Measurements from ENCODE around the gene RSF1. TPM values are rescaled to one million over a fixed set of nuclear protein-coding genes. Genes with fewer than 3 reads are reported as not detected.

The RSF1 gene
- total and polyA plus RNA-seq, 2 experiments from 2014 or later = 51.2 to 188 TPM

DNA sequence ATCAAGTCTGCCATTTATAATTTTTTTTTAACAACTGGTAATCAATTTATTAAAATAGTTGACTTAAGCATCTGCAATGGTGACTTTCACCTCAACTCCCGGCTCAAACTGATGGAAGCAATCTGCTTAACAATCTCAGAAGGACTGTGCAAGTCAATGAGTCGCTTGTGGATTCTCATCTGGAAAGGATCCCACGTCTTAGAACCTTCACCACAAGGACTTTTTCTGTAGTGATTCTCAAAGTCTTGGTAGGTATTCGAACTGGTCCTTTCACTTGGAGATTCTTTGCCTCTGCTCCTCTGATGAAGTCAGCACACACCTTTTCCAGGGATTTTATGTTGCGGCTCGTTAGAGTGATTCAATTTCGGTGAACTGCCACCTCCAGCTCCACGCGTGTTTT is 7.3 kb downstream of the RSF1 start:
- Histone ChIP-seq H4K20me1 (replicated peaks; ENCODE audit: insufficient read depth) (peaks cover 62% of the 10 kb centered on the region), H3K79me2 (replicated peaks; ENCODE audit: insufficient read depth) (peaks cover 97% of the 10 kb centered on the region)
- H3K27ac Mint-ChIP-seq = no peak overlapping the region

More for the DNA sequence above, 7.3 kb downstream of the RSF1 start:
- no peak overlapping the region for H3K27ac ChIP-seq (ENCODE audit: low read depth)
- ATAC-seq (no peak), DNase-seq (ENCODE audit: low spot score) (no peak)
- H3F3A ChIP-seq (replicated peaks; ENCODE audit: low read depth) = no peaks in the 10 kb centered on the region
- Mint-ChIP-seq H3K4me1 (peaks cover 18% of the 10 kb centered on the region), H3K36me3 (ENCODE audit: low read depth) (peaks cover 29% of the 10 kb centered on the region), H3K27me3 (ENCODE audit: insufficient read depth, low read depth, poor library complexity) (peaks cover 2% of the 10 kb centered on the region), H3K9me3 (peaks cover 5% of the 10 kb centered on the region; the same call in 1 of the 3 replicates), H3K4me3 (no peak overlapping the region)
- H3K4me2 ChIP-seq = no peak overlapping the region
- peaks cover 5% of the 10 kb centered on the region; the same call in 1 of the 2 replicates for H3K36me3 ChIP-seq (ENCODE audit: insufficient read depth)
- peaks cover 15% of the 10 kb centered on the region for H3K4me1 ChIP-seq (ENCODE audit: insufficient read depth)
- no peak overlapping the region for H3K4me3 ChIP-seq
- TF ChIP-seq, protein P1, sequence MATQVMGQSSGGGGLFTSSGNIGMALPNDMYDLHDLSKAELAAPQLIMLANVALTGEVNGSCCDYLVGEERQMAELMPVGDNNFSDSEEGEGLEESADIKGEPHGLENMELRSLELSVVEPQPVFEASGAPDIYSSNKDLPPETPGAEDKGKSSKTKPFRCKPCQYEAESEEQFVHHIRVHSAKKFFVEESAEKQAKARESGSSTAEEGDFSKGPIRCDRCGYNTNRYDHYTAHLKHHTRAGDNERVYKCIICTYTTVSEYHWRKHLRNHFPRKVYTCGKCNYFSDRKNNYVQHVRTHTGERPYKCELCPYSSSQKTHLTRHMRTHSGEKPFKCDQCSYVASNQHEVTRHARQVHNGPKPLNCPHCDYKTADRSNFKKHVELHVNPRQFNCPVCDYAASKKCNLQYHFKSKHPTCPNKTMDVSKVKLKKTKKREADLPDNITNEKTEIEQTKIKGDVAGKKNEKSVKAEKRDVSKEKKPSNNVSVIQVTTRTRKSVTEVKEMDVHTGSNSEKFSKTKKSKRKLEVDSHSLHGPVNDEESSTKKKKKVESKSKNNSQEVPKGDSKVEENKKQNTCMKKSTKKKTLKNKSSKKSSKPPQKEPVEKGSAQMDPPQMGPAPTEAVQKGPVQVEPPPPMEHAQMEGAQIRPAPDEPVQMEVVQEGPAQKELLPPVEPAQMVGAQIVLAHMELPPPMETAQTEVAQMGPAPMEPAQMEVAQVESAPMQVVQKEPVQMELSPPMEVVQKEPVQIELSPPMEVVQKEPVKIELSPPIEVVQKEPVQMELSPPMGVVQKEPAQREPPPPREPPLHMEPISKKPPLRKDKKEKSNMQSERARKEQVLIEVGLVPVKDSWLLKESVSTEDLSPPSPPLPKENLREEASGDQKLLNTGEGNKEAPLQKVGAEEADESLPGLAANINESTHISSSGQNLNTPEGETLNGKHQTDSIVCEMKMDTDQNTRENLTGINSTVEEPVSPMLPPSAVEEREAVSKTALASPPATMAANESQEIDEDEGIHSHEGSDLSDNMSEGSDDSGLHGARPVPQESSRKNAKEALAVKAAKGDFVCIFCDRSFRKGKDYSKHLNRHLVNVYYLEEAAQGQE (IDR thresholded peaks at IDR 0.05; ENCODE audit: unreplicated experiment) = no peak
- TF ChIP-seq, protein P2, sequence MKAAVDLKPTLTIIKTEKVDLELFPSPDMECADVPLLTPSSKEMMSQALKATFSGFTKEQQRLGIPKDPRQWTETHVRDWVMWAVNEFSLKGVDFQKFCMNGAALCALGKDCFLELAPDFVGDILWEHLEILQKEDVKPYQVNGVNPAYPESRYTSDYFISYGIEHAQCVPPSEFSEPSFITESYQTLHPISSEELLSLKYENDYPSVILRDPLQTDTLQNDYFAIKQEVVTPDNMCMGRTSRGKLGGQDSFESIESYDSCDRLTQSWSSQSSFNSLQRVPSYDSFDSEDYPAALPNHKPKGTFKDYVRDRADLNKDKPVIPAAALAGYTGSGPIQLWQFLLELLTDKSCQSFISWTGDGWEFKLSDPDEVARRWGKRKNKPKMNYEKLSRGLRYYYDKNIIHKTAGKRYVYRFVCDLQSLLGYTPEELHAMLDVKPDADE (IDR thresholded peaks at IDR 0.05) = no peak
- TF ChIP-seq JUNB (IDR thresholded peaks at IDR 0.05; ENCODE audit: unreplicated experiment) = no peak
- TF ChIP-seq POLR2AphosphoS5 (IDR thresholded peaks at IDR 0.05; ENCODE audit: low read depth) = no peak
- no peak for TF ChIP-seq CREB1 (CRISPR knock-in tag; IDR thresholded peaks at IDR 0.05; ENCODE audit: low read depth)
- TF ChIP-seq ZNF114 (CRISPR knock-in tag; IDR thresholded peaks at IDR 0.05) = no peak
- no peak for TF ChIP-seq STAT1 (IDR thresholded peaks at IDR 0.05; ENCODE audit: unreplicated experiment)
- no peak for TF ChIP-seq EZH2 (IDR thresholded peaks at IDR 0.05; ENCODE audit: low read depth, unreplicated experiment)
- TF ChIP-seq EZH2phosphoT487 (IDR thresholded peaks at IDR 0.05; ENCODE audit: unreplicated experiment) = no peak
- no peak for TF ChIP-seq NANOG (IDR thresholded peaks at IDR 0.05; ENCODE audit: borderline replicate concordance)
- TF ChIP-seq, protein P3, sequence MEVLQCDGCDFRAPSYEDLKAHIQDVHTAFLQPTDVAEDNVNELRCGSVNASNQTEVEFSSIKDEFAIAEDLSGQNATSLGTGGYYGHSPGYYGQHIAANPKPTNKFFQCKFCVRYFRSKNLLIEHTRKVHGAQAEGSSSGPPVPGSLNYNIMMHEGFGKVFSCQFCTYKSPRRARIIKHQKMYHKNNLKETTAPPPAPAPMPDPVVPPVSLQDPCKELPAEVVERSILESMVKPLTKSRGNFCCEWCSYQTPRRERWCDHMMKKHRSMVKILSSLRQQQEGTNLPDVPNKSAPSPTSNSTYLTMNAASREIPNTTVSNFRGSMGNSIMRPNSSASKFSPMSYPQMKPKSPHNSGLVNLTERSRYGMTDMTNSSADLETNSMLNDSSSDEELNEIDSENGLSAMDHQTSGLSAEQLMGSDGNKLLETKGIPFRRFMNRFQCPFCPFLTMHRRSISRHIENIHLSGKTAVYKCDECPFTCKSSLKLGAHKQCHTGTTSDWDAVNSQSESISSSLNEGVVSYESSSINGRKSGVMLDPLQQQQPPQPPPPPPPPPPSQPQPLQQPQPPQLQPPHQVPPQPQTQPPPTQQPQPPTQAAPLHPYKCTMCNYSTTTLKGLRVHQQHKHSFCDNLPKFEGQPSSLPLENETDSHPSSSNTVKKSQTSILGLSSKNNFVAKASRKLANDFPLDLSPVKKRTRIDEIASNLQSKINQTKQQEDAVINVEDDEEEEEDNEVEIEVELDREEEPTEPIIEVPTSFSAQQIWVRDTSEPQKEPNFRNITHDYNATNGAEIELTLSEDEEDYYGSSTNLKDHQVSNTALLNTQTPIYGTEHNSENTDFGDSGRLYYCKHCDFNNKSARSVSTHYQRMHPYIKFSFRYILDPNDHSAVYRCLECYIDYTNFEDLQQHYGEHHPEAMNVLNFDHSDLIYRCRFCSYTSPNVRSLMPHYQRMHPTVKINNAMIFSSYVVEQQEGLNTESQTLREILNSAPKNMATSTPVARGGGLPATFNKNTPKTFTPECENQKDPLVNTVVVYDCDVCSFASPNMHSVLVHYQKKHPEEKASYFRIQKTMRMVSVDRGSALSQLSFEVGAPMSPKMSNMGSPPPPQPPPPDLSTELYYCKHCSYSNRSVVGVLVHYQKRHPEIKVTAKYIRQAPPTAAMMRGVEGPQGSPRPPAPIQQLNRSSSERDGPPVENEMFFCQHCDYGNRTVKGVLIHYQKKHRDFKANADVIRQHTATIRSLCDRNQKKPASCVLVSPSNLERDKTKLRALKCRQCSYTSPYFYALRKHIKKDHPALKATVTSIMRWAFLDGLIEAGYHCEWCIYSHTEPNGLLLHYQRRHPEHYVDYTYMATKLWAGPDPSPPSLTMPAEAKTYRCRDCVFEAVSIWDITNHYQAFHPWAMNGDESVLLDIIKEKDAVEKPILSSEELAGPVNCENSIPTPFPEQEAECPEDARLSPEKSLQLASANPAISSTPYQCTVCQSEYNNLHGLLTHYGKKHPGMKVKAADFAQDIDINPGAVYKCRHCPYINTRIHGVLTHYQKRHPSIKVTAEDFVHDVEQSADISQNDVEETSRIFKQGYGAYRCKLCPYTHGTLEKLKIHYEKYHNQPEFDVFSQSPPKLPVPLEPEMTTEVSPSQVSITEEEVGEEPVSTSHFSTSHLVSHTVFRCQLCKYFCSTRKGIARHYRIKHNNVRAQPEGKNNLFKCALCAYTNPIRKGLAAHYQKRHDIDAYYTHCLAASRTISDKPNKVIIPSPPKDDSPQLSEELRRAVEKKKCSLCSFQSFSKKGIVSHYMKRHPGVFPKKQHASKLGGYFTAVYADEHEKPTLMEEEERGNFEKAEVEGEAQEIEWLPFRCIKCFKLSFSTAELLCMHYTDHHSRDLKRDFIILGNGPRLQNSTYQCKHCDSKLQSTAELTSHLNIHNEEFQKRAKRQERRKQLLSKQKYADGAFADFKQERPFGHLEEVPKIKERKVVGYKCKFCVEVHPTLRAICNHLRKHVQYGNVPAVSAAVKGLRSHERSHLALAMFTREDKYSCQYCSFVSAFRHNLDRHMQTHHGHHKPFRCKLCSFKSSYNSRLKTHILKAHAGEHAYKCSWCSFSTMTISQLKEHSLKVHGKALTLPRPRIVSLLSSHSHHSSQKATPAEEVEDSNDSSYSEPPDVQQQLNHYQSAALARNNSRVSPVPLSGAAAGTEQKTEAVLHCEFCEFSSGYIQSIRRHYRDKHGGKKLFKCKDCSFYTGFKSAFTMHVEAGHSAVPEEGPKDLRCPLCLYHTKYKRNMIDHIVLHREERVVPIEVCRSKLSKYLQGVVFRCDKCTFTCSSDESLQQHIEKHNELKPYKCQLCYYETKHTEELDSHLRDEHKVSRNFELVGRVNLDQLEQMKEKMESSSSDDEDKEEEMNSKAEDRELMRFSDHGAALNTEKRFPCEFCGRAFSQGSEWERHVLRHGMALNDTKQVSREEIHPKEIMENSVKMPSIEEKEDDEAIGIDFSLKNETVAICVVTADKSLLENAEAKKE (CRISPR knock-in tag; IDR thresholded peaks at IDR 0.05) = no peak
- no peak for TF ChIP-seq ZNF331 (CRISPR knock-in tag; IDR thresholded peaks at IDR 0.05; ENCODE audit: low read depth)
- TF ChIP-seq, protein P4, sequence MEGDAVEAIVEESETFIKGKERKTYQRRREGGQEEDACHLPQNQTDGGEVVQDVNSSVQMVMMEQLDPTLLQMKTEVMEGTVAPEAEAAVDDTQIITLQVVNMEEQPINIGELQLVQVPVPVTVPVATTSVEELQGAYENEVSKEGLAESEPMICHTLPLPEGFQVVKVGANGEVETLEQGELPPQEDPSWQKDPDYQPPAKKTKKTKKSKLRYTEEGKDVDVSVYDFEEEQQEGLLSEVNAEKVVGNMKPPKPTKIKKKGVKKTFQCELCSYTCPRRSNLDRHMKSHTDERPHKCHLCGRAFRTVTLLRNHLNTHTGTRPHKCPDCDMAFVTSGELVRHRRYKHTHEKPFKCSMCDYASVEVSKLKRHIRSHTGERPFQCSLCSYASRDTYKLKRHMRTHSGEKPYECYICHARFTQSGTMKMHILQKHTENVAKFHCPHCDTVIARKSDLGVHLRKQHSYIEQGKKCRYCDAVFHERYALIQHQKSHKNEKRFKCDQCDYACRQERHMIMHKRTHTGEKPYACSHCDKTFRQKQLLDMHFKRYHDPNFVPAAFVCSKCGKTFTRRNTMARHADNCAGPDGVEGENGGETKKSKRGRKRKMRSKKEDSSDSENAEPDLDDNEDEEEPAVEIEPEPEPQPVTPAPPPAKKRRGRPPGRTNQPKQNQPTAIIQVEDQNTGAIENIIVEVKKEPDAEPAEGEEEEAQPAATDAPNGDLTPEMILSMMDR (conservative IDR thresholded peaks at IDR 0.05; ENCODE audit: low read depth in 2 of 2) = no peak
- no peaks in the 10 kb centered on the region for H3K9me2 ChIP-seq (ENCODE audit: insufficient read depth)
- no peaks in the 10 kb centered on the region for H3K27me3 ChIP-seq (ENCODE audit: insufficient read depth)
- no peak overlapping the region for H2AFZ ChIP-seq

Data from GM23338 (cell line).